Posterior cingulate gyrus (tissue), 11 donors: ENCODE results near the gene CHST6.

Source experiments
- DNase-seq, 10 donors: peaks; one replicate each; pipeline versions ENCODE4 v3.0.0 to v3.0.0-alpha.2; 2020 to 2021; ENCODE audit warnings: mixed read lengths in 3 of 10
- intact Hi-C: fragments of 100-400 bp; cut with DNase I; formaldehyde crosslinking; loops from one replicate; pipeline ENCODE4 v1.15.1; 2023

The CHST6 gene

GRCh38 chr16:75478480-75479345 is 16.5 kb downstream of the CHST6 start:
- peak in 1 of 10 donors; percentile 54 for DNase-seq
- intact Hi-C loops = no loop called here

GRCh38 chr16:75477680-75478473 is 17.4 kb downstream of the CHST6 start:
- peak in 1 of 10 donors; percentile 66 for DNase-seq
- intact Hi-C loops = no loop called here

DNA sequence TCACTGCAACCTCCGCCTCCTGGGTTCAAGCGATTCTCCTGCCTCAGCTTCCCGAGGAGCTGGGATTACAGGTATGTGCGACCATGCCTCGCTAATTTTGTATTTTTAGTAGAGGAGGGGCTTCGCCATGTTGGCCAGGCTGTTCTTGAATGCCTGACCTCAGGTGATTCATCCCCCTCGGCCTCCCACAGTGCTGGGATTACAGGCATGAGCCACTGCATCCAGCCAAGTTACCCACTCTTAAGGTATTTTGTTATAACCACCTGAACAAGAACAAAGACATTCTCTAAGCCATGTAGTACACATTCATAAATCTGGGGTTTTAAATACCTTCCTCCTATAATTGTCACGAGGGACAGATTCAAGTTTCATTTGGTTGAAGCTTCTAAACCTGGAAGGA is 18.4 kb downstream of the CHST6 start:
- intact Hi-C loops = no loop called here
- peak in 1 of 10 donors; percentile 21 for DNase-seq

GRCh38 chr16:75475420-75475847 is 19.8 kb downstream of the CHST6 start:
- DNase-seq = no peak
- intact Hi-C loops = no loop called here

- intact Hi-C loops = loop anchor here (5.0 kb wide), 1 partner anchor 289 kb away; no protein-coding TSS in a partner anchor
- DNase-seq = peak in 2 of 10 donors; percentile 39 to 57
Observed at GRCh38 chr16:75472908-75473877, 22.0 kb downstream of the CHST6 start.

- DNase-seq = peak in 7 of 10 donors; percentile 50 to 89 (median 64)
- intact Hi-C loops = loop anchor here (1.0 to 5.0 kb wide), 3 partner anchors 45 to 290 kb away; no protein-coding TSS in a partner anchor
Observed at GRCh38 chr16:75471723-75472633, 23.3 kb downstream of the CHST6 start.

DNA sequence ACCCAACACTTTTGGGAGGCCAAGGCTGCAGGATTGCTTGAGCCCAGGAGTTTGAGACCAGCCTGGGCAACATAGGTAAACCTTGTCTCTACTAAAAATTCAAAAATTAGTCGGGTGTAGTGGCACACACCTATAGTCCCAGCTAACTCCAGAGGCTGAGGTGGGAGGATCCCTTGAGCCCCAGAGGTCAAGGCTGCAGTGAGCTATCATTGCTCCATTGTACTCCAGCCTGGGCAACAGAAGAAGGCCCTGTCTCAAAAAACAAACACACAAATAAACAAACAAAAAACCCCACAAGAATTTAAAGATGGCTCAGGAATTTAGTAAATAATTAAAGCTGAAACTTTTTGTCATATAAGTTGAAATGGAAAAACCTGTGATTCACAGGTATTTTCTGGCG is 28.5 kb downstream of the CHST6 start:
- DNase-seq = no peak
- intact Hi-C loops = loop anchor here (10.0 kb wide), 1 partner anchor 158 kb away; the partner anchor contains the start of gene ADAT1

DNA sequence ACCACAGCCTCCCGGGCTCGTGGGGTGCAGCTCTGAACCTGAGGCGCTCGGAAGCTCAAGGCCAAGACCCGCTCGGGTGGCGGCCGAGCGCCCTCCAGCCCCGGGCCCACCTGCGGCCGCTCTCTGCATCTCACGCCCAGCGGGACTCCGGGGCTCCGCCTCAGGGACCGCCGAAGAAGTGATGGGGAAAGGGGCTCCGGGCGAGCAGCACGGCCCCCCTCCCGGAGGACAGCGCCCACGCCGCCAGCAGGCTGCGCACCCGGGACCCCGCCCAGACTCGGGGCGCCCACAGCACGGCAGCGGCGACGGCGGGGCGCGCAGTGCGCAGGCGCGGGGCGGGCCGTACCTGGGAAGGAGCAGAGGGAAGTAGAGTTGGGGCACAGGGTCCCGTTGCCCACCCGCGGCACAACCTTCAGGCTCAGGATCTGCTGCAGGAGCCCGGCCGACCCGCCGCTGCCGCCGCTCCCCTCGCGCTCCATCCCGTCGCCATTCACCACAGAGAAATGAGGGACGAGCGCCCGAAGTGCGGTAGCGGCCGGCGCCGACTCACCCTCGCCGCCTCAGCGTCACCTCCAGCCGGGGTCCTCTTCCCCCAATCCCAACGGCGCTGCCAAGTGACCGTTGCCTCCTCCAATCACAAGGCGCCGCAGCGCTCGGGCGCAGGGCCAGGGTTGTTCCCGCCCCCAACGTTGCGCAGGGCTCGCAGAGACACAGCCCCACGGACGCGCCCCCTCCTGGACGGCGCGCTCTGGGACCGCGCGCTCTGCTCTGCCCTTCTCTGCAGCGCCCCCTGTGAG is 30.9 kb downstream of the CHST6 start, which contains the start of gene TMEM170A:
Gene TMEM170A, minus strand, starts transcription at position 568 of the 797 bp plus-strand sequence. Its CDS starts 89 bp downstream, at position 479.
- intact Hi-C loops = loop anchor here (2.0 to 10.0 kb wide), 2 partner anchors 32 to 160 kb away; partner anchors contain the start of genes ADAT1 and CFDP1

DNA sequence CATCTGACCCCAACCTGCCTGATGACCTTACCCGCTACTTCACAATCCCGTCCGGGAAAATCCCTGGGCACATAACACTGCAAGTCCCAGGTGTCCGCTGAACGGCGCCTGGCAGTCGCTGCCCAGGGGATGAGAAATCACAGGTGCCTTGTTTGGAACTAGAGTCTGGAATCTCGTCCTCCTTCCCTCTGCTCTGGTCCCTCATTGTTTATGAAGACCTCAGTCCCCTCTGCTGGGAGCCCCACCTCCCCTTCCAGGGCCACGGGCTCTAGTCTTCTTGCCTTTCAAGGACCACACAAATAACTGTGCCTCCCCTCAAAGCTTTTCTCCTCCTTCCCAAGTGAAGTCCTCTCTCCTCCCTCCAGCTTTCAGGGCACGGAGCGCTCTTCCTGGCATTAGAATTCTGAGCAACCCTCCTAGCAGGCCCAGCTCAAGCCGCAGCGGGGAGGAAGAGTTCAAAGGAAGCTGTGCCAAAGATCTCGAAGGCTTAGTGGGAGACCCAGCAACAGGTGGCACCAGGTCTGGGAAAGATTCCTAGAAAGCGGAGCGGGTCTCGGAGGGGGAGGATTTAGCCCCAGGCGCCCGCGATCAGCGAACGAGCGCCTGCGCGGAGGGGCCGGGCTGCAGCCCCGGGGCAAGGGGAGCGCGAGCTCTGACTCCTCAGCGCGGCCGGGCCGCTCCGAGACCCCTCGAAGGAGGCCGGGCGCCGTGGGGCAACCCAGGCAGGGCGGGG is 31.7 kb downstream of the CHST6 start:
- intact Hi-C loops = loop anchor here (2.0 to 10.0 kb wide), 2 partner anchors 31 to 161 kb away; partner anchors contain the start of genes ADAT1 and CFDP1
- DNase-seq = peak in 7 of 10 donors; percentile 18 to 89 (median 28)

More for the DNA sequence above, 30.9 kb downstream of the CHST6 start, which contains the start of gene TMEM170A:
- DNase-seq = peak; percentile 97 to 100 (median 99)

- DNase-seq = peak in 1 of 10 donors; percentile 2
- intact Hi-C loops = loop anchor here (10.0 kb wide), 1 partner anchor 162 kb away; the partner anchor contains the start of gene ADAT1
Observed at GRCh38 chr16:75462806-75463205, 32.4 kb downstream of the CHST6 start.

GRCh38 chr16:75461575-75461974 is 33.7 kb downstream of the CHST6 start:
- intact Hi-C loops = loop anchor here (10.0 kb wide), 1 partner anchor 163 kb away; the partner anchor contains the start of gene ADAT1
- peak in 1 of 10 donors; percentile 7 for DNase-seq

- peak in 1 of 10 donors; percentile 14 for DNase-seq
- intact Hi-C loops = loop anchor here (10.0 kb wide), 1 partner anchor 164 kb away; the partner anchor contains the start of gene ADAT1
Observed at GRCh38 chr16:75460446-75460845, 34.8 kb downstream of the CHST6 start.

DNA sequence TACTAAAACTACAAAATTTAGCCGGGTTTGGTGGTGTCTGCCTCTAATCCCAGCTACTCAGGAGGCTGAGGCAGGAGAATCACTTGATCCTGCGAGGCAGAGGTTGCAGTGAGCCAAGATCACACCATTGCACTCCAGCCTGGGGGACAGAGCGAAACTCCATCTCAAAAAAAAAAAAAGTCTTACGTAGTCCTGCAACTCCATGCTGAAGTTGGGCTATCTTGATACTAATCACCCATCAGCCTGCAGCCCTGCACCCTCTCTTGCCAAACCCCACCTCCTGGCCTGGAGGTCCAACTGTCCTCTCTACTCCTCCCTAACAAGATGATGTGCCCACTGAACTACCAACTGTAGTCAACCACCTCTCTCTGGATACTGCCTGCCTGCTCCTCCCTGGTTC is 35.5 kb downstream of the CHST6 start:
- no peak for DNase-seq
- intact Hi-C loops = loop anchor here (10.0 kb wide), 1 partner anchor 165 kb away; the partner anchor contains the start of gene ADAT1

GRCh38 chr16:75458439-75458838 is 36.8 kb downstream of the CHST6 start:
- intact Hi-C loops = no loop called here
- DNase-seq = no peak

DNA sequence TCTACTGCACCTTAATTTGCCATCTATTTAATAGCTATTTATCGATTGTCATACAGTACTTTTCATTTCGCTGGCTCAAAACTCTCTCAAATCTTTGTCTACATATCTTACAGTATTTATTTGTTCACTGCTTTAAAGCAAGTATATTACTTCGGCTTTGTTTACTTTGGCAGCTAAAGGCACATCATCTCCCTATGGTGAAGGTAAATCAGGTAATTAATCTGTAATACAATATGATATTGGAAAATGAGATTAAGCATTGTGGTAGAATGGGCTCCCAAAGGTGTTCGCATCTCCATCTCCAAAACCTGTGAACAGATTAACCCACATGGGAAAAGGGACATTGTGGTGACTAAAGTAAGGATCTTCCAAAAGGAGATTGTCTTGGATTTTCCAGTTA is 37.2 kb downstream of the CHST6 start:
- DNase-seq = no peak
- intact Hi-C loops = no loop called here

GRCh38 chr16:75457485-75458021 is 37.7 kb downstream of the CHST6 start:
- no peak for DNase-seq
- intact Hi-C loops = no loop called here
